ENCODE data around the gene ALOX15.
"Not testable (repeated sequence)": the region's sequence is repeated elsewhere in the genome, so short reads cannot be mapped to it uniquely, and the experiment has no call there.

Gene ALOX15

GRCh38 chr17:4592240-4593005, 49.1 kb downstream of the ALOX15 start:
- DNase-seq (ENCODE audit: low spot score): no peak

GRCh38 chr17:4591529-4591928, 49.9 kb downstream of the ALOX15 start:
- no peak for DNase-seq (ENCODE audit: low spot score)

- DNase-seq (ENCODE audit: low spot score): no peak
Observed at GRCh38 chr17:4590981-4591453, 50.5 kb downstream of the ALOX15 start.

- DNase-seq (ENCODE audit: low spot score): not testable (repeated sequence)
Observed at GRCh38 chr17:4590042-4590441, 51.4 kb downstream of the ALOX15 start.

- DNase-seq (ENCODE audit: low spot score): no peak
Observed at GRCh38 chr17:4588898-4589625, 52.4 kb downstream of the ALOX15 start.

- DNase-seq (ENCODE audit: low spot score): no peak
Observed at GRCh38 chr17:4588391-4588790, 53.1 kb downstream of the ALOX15 start.

GRCh38 chr17:4587803-4588202, 53.7 kb downstream of the ALOX15 start:
- DNase-seq (ENCODE audit: low spot score): no peak

- no peak for DNase-seq (ENCODE audit: low spot score)
Observed at GRCh38 chr17:4587195-4587594, 54.3 kb downstream of the ALOX15 start.

- no peak for DNase-seq (ENCODE audit: low spot score)
Observed at GRCh38 chr17:4586043-4586442, 55.4 kb downstream of the ALOX15 start.

- no peak for DNase-seq (ENCODE audit: low spot score)
Observed at GRCh38 chr17:4585638-4585994, 55.9 kb downstream of the ALOX15 start.

- no peak for DNase-seq (ENCODE audit: low spot score)
Observed at GRCh38 chr17:4584917-4585637, 56.4 kb downstream of the ALOX15 start.

- peak; percentile 50 for DNase-seq (ENCODE audit: low spot score)
Observed at GRCh38 chr17:4584101-4584916, 57.2 kb downstream of the ALOX15 start, which contains the start of gene SMTNL2. TSS of gene SMTNL2 (plus strand) at chr17:4584529. CDS start at chr17:4584606, 77 bp downstream.

- peak; percentile 45 for DNase-seq (ENCODE audit: low spot score)
Observed at GRCh38 chr17:4583782-4584100, 57.7 kb downstream of the ALOX15 start.

- no peak for DNase-seq (ENCODE audit: low spot score)
Observed at GRCh38 chr17:4583206-4583605, 58.3 kb downstream of the ALOX15 start.

- DNase-seq (ENCODE audit: low spot score): no peak
Observed at GRCh38 chr17:4582691-4583090, 58.8 kb downstream of the ALOX15 start.

GRCh38 chr17:4582101-4582501, 59.4 kb downstream of the ALOX15 start:
- no peak for DNase-seq (ENCODE audit: low spot score)

Data from germinal center (tissue), 1 donor.